ENCODE data around the gene TRAPPC13.

- no peak for TF ChIP-seq TAF1 (IDR thresholded peaks at IDR 0.05; ENCODE audit: borderline replicate concordance, low read depth, low read length)
- TF ChIP-seq JUND (IDR thresholded peaks at IDR 0.05; ENCODE audit: low read depth, low read length) = no peak
- no peak for TF ChIP-seq ATF7 (IDR thresholded peaks at IDR 0.05; ENCODE audit: low read depth)
- no peak for TF ChIP-seq NFYB (IDR thresholded peaks at IDR 0.05; ENCODE audit: insufficient read depth, low read depth, low read length)
- no peak for TF ChIP-seq CTCF (IDR thresholded peaks at IDR 0.05 in 2 of 3, conservative IDR thresholded peaks at IDR 0.05 in 1 of 3; ENCODE audit: control insufficient read depth in 2 of 3, extremely low read depth in 1 of 3, insufficient read depth in 1 of 3, low read depth in 3 of 3, low read length in 3 of 3)
- no peak for TF ChIP-seq NFIC (IDR thresholded peaks at IDR 0.05; ENCODE audit: low read depth, low read length)
- no peak for TF ChIP-seq SIN3A (IDR thresholded peaks at IDR 0.05; ENCODE audit: low read depth, low read length)
- no peak for TF ChIP-seq POLR2AphosphoS5 (IDR thresholded peaks at IDR 0.05; ENCODE audit: low read length)
- no peak for TF ChIP-seq REST (IDR thresholded peaks at IDR 0.05; ENCODE audit: low read depth, low read length)
- TF ChIP-seq HDGF (IDR thresholded peaks at IDR 0.05) = no peak
Observed at GRCh38 chr5:65702036-65702435, 77.2 kb downstream of the TRAPPC13 start.

Data from GM12878 (cell line).